GM12874 (cell line): ENCODE data around the gene TUBE1.
A peak's percentile ranks its signal among the peaks of the same experiment; 100 is the strongest.

Source experiments
- TF ChIP-seq, protein P1 (sequence below): IDR thresholded peaks from 2 replicates; pipeline ENCODE4 v1.5.1; 2011; ENCODE audit warnings: low read depth, mild to moderate bottlenecking, control low read depth, low read length, moderate library complexity; ENCODE audit not compliant: insufficient read depth

Gene TUBE1, protein sequence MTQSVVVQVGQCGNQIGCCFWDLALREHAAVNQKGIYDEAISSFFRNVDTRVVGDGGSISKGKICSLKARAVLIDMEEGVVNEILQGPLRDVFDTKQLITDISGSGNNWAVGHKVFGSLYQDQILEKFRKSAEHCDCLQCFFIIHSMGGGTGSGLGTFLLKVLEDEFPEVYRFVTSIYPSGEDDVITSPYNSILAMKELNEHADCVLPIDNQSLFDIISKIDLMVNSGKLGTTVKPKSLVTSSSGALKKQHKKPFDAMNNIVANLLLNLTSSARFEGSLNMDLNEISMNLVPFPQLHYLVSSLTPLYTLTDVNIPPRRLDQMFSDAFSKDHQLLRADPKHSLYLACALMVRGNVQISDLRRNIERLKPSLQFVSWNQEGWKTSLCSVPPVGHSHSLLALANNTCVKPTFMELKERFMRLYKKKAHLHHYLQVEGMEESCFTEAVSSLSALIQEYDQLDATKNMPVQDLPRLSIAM

DNA sequence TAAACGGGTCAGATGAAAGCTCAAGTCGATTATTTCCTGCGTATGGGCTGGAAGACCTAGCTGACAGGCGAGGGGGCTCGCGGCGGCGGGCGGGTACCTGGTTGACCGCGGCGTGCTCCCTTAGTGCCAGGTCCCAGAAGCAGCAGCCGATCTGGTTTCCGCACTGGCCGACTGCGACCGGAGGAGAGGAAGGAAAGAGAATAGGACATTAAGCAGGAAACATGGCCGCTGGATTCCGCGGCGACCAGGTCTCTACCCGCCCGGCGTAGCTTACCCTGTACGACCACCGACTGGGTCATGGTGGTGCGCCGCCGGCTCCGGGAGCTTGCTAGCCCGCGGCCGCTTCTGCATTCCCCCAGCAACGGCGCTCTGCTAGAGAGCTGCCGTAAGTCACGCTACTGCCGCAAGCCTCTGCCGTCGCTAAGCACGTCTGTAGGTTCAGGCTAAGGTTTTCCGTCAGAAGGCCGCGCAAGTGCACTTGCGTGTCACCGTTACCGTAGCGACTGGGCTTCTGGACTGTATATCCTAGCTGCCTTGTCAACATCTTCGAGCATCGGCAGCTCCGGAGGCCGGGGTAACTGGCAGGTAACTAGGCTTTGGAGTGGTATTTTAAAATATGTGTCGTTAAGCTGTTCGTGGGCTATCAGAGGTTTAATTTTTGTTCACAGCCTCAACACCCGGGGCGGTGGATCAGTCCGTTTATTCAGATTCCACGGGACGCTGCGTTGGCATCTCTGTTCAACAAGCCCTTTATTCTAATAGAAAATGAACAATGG lies at the start of gene TUBE1, which contains the start of gene FAM229B:
TUBE1 (minus strand) TSS at position 347 of the 776 bp plus-strand sequence; CDS start at position 299, 48 bp downstream.
FAM229B (plus strand) TSS at position 456 of the 776 bp plus-strand sequence. CDS start 11,693 bp downstream, outside the sequence.
- TF ChIP-seq, protein P1, sequence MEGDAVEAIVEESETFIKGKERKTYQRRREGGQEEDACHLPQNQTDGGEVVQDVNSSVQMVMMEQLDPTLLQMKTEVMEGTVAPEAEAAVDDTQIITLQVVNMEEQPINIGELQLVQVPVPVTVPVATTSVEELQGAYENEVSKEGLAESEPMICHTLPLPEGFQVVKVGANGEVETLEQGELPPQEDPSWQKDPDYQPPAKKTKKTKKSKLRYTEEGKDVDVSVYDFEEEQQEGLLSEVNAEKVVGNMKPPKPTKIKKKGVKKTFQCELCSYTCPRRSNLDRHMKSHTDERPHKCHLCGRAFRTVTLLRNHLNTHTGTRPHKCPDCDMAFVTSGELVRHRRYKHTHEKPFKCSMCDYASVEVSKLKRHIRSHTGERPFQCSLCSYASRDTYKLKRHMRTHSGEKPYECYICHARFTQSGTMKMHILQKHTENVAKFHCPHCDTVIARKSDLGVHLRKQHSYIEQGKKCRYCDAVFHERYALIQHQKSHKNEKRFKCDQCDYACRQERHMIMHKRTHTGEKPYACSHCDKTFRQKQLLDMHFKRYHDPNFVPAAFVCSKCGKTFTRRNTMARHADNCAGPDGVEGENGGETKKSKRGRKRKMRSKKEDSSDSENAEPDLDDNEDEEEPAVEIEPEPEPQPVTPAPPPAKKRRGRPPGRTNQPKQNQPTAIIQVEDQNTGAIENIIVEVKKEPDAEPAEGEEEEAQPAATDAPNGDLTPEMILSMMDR, result 0 out of 2 replicates have a peak, but pooled peaks have one; percentile 2

DNA sequence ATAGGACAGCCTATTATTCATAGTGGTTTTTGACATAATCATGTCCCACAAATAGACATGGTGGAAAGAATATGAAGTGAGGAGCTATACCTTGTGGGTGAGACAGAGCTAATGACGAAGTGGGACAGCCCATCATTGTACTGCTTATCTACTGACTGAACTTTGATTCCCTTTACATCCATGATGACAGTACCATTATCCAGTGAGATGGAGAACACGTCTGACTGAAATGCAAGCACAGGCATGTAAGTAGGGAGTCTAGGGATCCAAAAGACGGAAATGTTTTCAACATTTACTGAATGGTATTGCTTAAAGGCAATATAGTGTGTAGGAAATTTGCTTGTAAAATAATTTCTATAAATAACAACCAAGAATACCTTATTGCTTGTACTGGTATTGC lies 43.6 kb upstream of the TUBE1 start:
- TF ChIP-seq, protein P1, result no peak

DNA sequence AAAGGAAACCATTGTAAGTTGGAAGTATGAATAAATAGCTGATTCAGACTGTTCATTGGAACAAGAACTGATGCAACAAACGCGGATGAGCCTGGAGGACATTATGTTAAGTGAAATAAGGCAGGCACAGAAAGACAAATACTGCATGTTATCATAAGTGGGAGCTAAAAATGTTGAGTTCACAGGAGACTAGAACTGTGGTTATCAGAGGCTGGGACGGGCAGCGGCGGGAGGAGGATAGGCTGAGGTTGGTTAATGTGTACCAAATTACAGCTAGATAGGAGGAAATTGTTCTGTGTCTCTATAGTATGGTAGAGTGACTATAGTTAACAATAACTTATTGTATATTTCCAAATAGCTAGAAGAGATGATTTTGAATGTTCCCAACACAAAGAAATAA lies 40.9 kb upstream of the TUBE1 start:
- TF ChIP-seq, protein P1, result no peak

DNA sequence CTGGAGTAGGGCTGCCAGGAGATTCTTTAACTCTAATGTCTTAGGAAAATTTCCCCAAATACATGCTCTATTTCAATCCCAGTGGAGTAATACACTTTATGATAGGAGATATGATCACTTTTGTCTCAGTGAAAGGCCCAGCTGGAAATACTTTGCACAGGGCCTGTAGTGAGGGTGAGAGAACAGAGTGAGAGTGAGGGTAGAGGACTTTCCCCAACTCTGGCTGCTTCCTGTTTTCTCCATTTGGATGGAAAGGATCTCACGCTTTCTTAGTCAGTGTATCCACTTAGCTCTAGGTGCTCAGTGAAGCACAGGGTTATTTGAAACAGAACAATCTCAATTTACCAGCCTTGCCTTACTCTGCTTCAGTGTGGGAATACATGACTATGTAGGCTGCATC lies 36.7 kb upstream of the TUBE1 start:
- TF ChIP-seq, protein P1, result no peak

DNA sequence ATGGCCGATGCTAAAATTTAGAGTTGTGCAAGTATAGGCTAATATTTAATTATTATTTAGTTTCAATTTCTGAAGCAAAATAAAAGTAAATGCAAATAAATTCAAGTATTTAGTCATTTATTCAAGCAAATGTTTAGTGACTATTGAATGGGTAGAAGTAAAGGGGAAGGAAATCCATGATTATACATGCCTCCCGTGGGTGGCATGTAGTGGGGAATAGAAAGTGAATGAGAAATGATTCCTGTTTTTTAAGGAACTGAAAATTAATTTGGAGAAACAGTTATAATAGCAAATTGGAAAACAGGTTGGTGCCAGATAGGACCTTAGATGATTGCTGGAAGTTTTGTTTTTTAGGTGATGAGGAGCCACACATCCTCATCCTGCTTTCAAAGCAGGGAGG lies 35.5 kb upstream of the TUBE1 start:
- TF ChIP-seq, protein P1, result no peak

DNA sequence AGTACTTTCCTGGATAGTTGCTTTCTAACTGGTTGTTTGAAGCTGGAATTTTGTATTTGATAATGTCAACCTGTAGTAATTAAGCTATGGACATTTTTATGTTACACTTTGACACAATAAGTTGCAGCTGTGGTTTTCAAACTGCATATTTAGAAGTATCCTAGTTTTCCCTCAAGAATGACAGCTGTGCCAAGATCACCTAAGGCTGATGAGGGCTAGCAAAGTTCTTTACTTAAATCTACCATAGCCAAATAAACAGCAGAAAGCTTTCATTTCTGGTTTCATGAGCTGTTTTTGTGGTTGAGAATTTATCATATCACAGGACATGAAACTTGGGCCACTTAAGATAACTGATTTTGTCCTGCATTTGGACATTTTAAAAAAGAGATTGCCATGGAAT lies 30.8 kb upstream of the TUBE1 start:
- TF ChIP-seq, protein P1, result no peak

DNA sequence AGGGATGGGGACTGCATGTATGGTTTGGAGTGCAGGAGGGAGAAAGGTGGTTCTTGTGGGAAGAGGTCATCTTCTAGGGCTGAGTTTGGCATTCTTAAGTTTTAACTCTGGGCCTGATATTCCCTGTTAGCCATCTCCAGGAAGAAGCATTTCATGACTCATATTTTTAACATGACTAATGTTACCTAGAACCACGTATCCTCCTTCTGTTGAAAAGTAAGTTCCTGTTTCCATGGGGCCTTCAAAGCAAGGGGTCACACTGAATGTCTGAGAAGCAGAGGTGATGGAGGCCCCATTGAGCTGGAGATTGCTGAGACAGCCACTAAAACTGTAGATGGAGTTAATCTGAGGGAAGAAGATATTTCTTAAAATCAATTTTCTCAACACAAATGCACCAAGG lies 30.3 kb upstream of the TUBE1 start:
- TF ChIP-seq, protein P1, result no peak
